HTR-8/SVneo (cell line): ENCODE data around the gene OR51E1.

Experiments used
- DNase-seq: peaks from one replicate; pipeline ENCODE4 v3.0.0; 2011; ENCODE audit warnings: low spot score, mixed read lengths; ENCODE audit not compliant: insufficient read length
- FAIRE-seq: peaks from 2 replicates; lab custom pipeline; 2011; peaks lifted over from hg19 to GRCh38; lab: Jason Lieb, UNC

OR51E1 gene

DNA sequence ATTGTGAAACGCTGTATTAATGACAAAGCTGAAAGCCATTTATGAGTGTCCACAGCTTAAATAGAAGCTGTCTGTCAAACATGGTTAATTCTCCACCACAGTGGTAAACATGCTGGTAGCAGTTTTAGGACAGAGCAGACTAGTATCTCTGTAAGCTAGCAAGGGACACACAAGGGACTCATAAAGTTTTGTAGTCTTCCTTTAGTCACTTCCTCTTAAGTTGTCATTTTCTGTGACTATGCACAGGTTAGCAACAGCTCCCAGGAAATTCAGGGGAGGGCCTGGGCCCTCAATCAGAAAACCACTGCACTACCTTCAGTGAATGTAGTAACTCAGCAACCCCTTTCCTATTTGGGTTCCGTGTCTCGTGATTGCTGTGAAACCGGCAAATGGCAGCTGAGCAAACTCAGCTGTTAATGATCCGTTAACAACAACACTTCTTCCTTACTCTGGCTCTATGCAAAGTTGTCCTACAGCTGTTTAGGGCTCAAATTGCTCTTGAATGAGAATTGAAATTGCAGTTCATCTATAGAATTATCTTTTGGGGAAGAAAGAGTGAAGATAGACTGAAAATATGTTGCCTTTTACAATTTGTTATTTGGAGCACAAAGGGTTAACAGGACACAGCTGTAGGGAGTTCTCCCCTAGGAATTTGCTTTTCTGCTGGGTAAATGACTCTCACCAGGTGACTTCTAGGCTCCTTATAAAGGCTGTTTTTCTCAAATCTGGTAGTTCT is 60.4 kb downstream of the OR51E1 start, which contains the start of gene MMP26:
TSS of gene MMP26 (plus strand) at position 731 of the 736 bp plus-strand sequence.
- no peak for DNase-seq
- FAIRE-seq: no peak

DNA sequence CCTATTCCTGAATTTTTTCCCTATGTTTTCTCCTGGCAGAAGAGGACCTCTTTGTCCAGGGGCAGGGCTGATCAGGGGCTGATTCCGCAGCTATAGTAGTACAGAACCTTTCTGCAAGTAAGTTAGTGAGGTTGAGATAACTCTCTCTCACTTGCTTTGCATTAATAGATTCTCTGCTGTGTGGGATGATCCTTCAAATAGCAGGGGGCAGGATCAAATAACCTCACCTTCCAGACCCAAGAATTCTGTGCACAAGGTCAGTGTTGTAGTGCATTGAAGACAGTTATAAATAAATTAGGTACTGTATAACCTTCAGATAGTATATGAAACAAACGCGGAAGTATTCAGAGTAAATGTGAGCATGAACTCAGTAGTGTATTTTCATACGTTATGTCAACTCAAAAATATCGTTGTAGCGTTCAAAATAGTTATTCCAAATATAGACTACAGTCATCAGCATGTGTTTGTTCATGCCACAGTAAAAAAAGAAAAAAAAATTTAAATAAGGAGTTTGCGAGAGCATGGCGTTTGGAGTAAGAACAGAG is 61.1 kb downstream of the OR51E1 start:
- no peak for FAIRE-seq
- no peak for DNase-seq
